Measurements from ENCODE around the gene SHANK1. TPM values are rescaled to one million over a fixed set of nuclear protein-coding genes. Genes with fewer than 3 reads are reported as not detected.
A peak's percentile ranks its signal among the peaks of the same experiment; 100 is the strongest.

Gene SHANK1
- total RNA-seq, 6 donors from 2014 or later: 0.40 to 0.54 TPM; not detected in 4

DNA sequence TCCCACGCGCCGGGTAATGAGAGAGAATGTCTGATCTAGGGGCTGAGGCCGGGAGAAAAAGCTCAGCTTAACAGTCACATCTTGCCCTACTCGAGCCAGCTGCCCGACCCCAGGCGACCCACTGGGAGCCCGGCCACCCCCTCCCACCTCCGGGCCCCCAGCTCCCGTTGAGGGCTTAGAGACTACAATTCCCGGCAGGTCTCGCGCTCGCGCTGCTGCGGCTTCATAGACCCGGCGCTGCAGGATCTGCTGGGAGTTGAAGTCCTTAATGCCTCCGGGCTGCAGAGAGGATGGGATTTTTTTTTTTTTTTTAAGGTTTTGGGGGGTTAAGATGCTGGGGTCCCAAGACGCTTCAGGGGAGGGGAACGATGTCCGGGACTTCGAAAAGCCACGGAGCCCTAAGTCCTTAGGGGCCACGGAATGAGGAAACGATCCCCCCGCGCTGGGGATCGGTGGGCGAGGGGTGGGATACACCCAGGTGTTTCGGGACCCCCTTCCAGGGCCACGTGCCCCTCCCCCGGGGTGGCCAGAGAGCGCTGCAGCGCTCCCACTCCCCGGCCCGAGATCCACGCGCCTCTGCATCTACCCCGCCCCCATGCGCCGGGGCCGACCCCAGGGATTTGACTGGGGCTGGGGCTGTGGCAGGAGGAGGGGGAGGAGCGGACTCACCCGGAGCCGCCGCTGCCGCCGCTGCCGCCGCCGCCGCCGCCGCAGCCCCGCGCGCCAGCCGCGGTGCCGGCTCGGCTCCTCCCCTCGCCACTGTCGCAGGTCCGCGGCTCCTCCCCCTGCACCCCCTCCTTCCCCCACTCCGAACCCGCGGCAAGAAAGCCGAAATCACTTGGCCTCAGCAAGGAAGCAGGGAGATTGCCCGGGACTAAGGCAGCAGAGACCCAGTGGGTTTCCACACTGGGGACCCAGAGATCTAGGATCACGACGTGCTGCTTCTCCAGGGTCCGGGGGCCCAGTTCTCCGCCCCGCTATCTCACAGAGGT, 80.2 kb downstream of the SHANK1 start, which contains the start of gene SYT3:
SYT3 (minus strand) TSS at position 761 of the 992 bp plus-strand sequence. CDS start 2,470 bp downstream, outside the sequence.
- peaks cover 0 to 7% (median 5%) of the 10 kb centered on the region in 4 donors for H3K9me3 ChIP-seq
- 1 to 7% methylated on average over 14 to 55 of the region's 76 CpGs for WGBS, 2 donors
- ATAC-seq (ENCODE audit: low FRiP score in 2 of 2) (peak in 1 of 2 donors; percentile 72), DNase-seq (peak; percentile 56 to 84)
- TF ChIP-seq POLR2A (IDR thresholded peaks at IDR 0.05) (no peak), POLR2AphosphoS5 (IDR thresholded peaks at IDR 0.05) (no peak), EP300 (IDR thresholded peaks at IDR 0.05) (no peak)
- TF ChIP-seq, protein P1, sequence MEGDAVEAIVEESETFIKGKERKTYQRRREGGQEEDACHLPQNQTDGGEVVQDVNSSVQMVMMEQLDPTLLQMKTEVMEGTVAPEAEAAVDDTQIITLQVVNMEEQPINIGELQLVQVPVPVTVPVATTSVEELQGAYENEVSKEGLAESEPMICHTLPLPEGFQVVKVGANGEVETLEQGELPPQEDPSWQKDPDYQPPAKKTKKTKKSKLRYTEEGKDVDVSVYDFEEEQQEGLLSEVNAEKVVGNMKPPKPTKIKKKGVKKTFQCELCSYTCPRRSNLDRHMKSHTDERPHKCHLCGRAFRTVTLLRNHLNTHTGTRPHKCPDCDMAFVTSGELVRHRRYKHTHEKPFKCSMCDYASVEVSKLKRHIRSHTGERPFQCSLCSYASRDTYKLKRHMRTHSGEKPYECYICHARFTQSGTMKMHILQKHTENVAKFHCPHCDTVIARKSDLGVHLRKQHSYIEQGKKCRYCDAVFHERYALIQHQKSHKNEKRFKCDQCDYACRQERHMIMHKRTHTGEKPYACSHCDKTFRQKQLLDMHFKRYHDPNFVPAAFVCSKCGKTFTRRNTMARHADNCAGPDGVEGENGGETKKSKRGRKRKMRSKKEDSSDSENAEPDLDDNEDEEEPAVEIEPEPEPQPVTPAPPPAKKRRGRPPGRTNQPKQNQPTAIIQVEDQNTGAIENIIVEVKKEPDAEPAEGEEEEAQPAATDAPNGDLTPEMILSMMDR (IDR thresholded peaks at IDR 0.05): no peak
- peaks cover 0 to 15% (median 6%) of the 10 kb centered on the region in 4 donors for H3K27me3 ChIP-seq
- H3K4me1 ChIP-seq: peaks cover 0 to 12% (median 3%) of the 10 kb centered on the region in 4 donors
- no peak within 1 kb of the TSS for H3K27ac ChIP-seq
- peak within 1 kb of the TSS in 3 of 4 donors; percentile 45 to 55 (median 46) for H3K4me3 ChIP-seq
- H3K36me3 ChIP-seq: no peaks in the 10 kb centered on the region

DNA sequence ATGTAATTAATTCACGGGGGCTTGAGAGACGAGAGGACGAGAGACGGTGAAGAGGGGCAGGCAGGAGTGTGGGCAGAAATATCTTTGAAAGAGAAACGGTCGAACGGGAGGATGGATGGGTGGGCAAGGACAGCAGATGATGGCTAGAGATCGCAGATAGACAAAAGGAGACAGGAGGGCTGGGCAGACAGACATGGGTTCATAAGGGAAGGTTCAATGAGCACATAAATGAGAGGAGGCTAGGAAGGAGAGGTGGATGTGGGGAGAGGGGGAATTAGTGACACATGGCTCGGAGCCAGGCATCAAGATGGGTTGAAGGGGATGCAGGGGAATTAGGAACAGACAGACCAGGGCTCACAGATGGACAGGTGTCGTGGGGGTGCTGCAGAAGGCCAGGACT, 81.0 kb downstream of the SHANK1 start:
- TF ChIP-seq POLR2AphosphoS5 (IDR thresholded peaks at IDR 0.05) (no peak), EP300 (IDR thresholded peaks at IDR 0.05) (no peak), POLR2A (IDR thresholded peaks at IDR 0.05) (no peak)
- TF ChIP-seq, protein P1 (IDR thresholded peaks at IDR 0.05): no peak
- ATAC-seq (ENCODE audit: low FRiP score in 2 of 2) (no peak), DNase-seq (no peak)
- H3K27ac ChIP-seq: no peak overlapping the region
- 48 to 53% methylated on average over 10 of the region's 10 CpGs for WGBS, 2 donors
- H3K4me1 ChIP-seq: peaks cover 0 to 12% (median 3%) of the 10 kb centered on the region in 4 donors
- H3K36me3 ChIP-seq: no peaks in the 10 kb centered on the region
- peaks cover 0 to 15% (median 6%) of the 10 kb centered on the region in 4 donors for H3K27me3 ChIP-seq
- peak overlapping the region in 1 of 4 donors; percentile 55 for H3K4me3 ChIP-seq
- peaks cover 8 to 16% (median 14%) of the 10 kb centered on the region in 4 donors for H3K9me3 ChIP-seq

DNA sequence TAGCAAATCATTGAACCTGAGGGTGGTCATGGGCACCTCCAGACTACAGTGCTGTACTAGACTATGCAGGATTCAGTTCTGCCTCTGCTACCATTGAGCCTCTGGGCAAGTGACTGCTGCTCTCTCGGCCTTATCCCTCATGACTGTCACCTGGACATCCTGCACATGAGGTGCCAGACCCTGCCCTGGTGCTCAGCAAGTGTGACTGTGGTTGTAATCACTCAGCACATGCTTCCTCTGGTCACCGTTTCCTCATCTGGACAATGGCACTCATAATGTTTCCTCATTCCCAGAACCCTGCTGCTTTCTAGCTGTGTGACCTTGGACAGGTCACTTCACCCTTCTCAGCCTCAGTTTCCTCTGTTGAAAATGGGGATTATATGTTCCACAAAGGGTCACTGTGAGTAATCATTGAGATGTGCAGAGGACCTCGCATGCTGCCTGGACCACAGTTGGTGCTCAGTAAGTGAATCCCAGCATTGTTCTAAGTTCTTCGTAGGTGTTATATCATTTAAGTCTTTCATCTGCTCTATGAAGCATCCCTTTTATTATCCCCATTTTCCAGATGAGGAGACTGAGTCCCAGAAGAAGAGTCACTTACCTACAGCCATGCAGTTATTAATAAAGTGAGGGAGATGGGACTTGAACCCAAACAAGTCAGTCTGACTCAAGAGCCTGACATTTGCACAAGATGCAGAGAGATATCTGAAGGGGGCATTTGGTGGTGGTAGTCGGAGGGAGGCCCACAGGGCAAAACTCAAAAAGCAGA, 83.1 kb downstream of the SHANK1 start:
- H3K27me3 ChIP-seq: peaks cover 0 to 15% (median 6%) of the 10 kb centered on the region in 4 donors
- peaks cover 0 to 12% (median 3%) of the 10 kb centered on the region in 4 donors for H3K4me1 ChIP-seq
- H3K4me3 ChIP-seq: no peak overlapping the region
- H3K36me3 ChIP-seq: no peaks in the 10 kb centered on the region
- no peak overlapping the region for H3K27ac ChIP-seq
- peaks cover 12 to 23% (median 20%) of the 10 kb centered on the region in 4 donors for H3K9me3 ChIP-seq
- ATAC-seq (ENCODE audit: low FRiP score in 2 of 2) (no peak), DNase-seq (no peak)
- 69 to 71% methylated on average over 5 of the region's 5 CpGs for WGBS, 2 donors
- TF ChIP-seq POLR2AphosphoS5 (IDR thresholded peaks at IDR 0.05): no peak
- TF ChIP-seq EP300 (IDR thresholded peaks at IDR 0.05): no peak
- TF ChIP-seq POLR2A (IDR thresholded peaks at IDR 0.05): no peak
- TF ChIP-seq, protein P1 (IDR thresholded peaks at IDR 0.05): no peak

DNA sequence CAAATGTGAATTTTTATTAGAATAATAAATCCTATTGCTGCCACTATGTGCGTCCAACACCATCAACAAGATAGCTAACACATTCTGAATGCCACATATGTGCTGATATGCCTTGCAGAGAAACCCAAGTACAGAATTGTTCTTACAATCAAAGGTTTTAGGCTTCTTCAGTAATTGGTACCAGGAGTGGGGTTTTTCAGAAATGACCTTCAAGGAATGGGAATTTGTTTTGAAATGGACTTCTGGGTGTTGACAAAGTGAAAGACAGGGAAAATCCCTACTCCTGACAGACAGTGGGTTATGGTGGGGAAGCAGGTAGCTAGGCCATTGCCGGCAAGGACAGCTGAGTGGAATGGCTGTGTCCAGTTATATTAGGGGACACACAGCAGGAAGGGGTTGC, 85.6 kb downstream of the SHANK1 start:
- Histone ChIP-seq H3K27me3 (peaks cover 0 to 2% (median under 1%) of the 10 kb centered on the region in 4 donors), H3K4me3 (no peak overlapping the region), H3K36me3 (no peaks in the 10 kb centered on the region), H3K4me1 (peaks cover 0 to 2% (median 0%) of the 10 kb centered on the region in 4 donors), H3K27ac (no peak overlapping the region), H3K9me3 (peaks cover 12 to 23% (median 20%) of the 10 kb centered on the region in 4 donors)
- TF ChIP-seq POLR2AphosphoS5 (IDR thresholded peaks at IDR 0.05) (no peak), EP300 (IDR thresholded peaks at IDR 0.05) (no peak), POLR2A (IDR thresholded peaks at IDR 0.05) (no peak)
- TF ChIP-seq, protein P1 (IDR thresholded peaks at IDR 0.05): no peak
- WGBS, 2 donors: 95 to 96% methylated on average over 2 of the region's 2 CpGs
- DNase-seq: no peak
- no peak for ATAC-seq (ENCODE audit: low FRiP score in 2 of 2)

All from upper lobe of left lung (tissue), 6 donors.